Liver (tissue), 9 donors: Measurements from ENCODE around the gene CASP3. TPM values are rescaled to one million over a fixed set of nuclear protein-coding genes. Genes with fewer than 3 reads are reported as not detected.

ENCODE experiments used
- DNase-seq: peaks from one replicate; pipeline ENCODE4 v3.0.0-alpha.2; 2017; ENCODE audit warnings: low spot score
- H3K27ac ChIP-seq, 2 donors: one replicate each; pipeline ENCODE4 v1.7.0; 2013; ENCODE audit warnings: inconsistent platforms in 2 of 2, low read length in 2 of 2, control low read depth in 1 of 2, low read depth in 1 of 2, mild to moderate bottlenecking in 1 of 2
- H3K27me3 ChIP-seq, 4 donors: one replicate each; pipeline versions ENCODE4 v1.6.1 to v1.7.0; 2013; ENCODE audit warnings: low read length in 3 of 4, inconsistent platforms in 1 of 4, mild to moderate bottlenecking in 1 of 4, moderate library complexity in 1 of 4; ENCODE audit not compliant: control insufficient read depth in 4 of 4, insufficient read depth in 4 of 4
- H3K36me3 ChIP-seq, 4 donors: one replicate each; pipeline versions ENCODE4 v1.6.1 to v1.7.0; 2013; ENCODE audit warnings: low read length in 3 of 4, mild to moderate bottlenecking in 3 of 4, low read depth in 1 of 4, moderate library complexity in 1 of 4; ENCODE audit not compliant: control insufficient read depth in 4 of 4, insufficient read depth in 3 of 4
- H3K4me1 ChIP-seq, 4 donors: one replicate each; pipeline versions ENCODE4 v1.6.1 to v1.7.0; 2013; ENCODE audit warnings: low read length in 3 of 4, mild to moderate bottlenecking in 3 of 4, moderate library complexity in 1 of 4; ENCODE audit not compliant: control insufficient read depth in 4 of 4, insufficient read depth in 4 of 4
- H3K4me3 ChIP-seq, 3 donors: one replicate each; pipeline versions ENCODE4 v1.6.1 to v1.7.0; 2013; ENCODE audit warnings: low read length in 3 of 3, control low read depth in 1 of 3, low read depth in 1 of 3, mild to moderate bottlenecking in 1 of 3
- H3K9ac ChIP-seq, 2 donors: one replicate each; pipeline ENCODE4 v1.7.0; 2013; ENCODE audit warnings: low read length in 2 of 2, mild to moderate bottlenecking in 2 of 2, moderate library complexity in 2 of 2, control low read depth in 1 of 2, low read depth in 1 of 2
- H3K9me3 ChIP-seq, 4 donors: one replicate each; pipeline versions ENCODE4 v1.6.1 to v1.7.0; 2013; ENCODE audit warnings: low read length in 3 of 4; ENCODE audit not compliant: control insufficient read depth in 4 of 4
- ATF3 ChIP-seq: IDR thresholded peaks from 2 replicates; pipeline ENCODE4 v1.6.1; 2016; ENCODE audit warnings: antibody characterized with exemption
- CTCF ChIP-seq: fragments of 150-350 bp; IDR thresholded peaks from 2 replicates; pipeline ENCODE4 v1.5.1; 2017; ENCODE audit warnings: improper control_type of control experiment, low read depth, low read length; ENCODE audit not compliant: missing input control
- EGR1 ChIP-seq, 2 donors: IDR thresholded peaks; 2 replicates each; pipeline ENCODE4 v1.6.1; 2016 to 2018; ENCODE audit warnings: antibody characterized with exemption in 2 of 2, low read depth in 2 of 2
- FOXA1 ChIP-seq: IDR thresholded peaks from 2 replicates; pipeline ENCODE4 v1.6.1; 2016; ENCODE audit warnings: antibody characterized with exemption
- FOXA2 ChIP-seq: IDR thresholded peaks from 2 replicates; pipeline ENCODE4 v1.6.1; 2016; ENCODE audit warnings: antibody characterized with exemption
- GABPA ChIP-seq, 2 donors: IDR thresholded peaks in 1 of 2; conservative IDR thresholded peaks in 1 of 2; 2 replicates each; pipeline ENCODE4 v1.6.1; 2016; ENCODE audit warnings: antibody characterized with exemption in 2 of 2, mild to moderate bottlenecking in 1 of 2, moderate library complexity in 1 of 2
- HNF4A ChIP-seq, 2 donors: conservative IDR thresholded peaks; 2 replicates each; pipeline ENCODE4 v1.6.1; 2016; ENCODE audit warnings: antibody characterized with exemption in 2 of 2, mild to moderate bottlenecking in 2 of 2
- HNF4G ChIP-seq: IDR thresholded peaks from 2 replicates; pipeline ENCODE4 v1.6.1; 2016; ENCODE audit warnings: antibody characterized with exemption
- JUND ChIP-seq, 2 donors: IDR thresholded peaks; 2 replicates each; pipeline ENCODE4 v1.6.1; 2016; ENCODE audit warnings: antibody characterized with exemption in 2 of 2
- MAX ChIP-seq: IDR thresholded peaks from 2 replicates; pipeline ENCODE4 v1.6.1; 2016; ENCODE audit warnings: antibody characterized with exemption
- NR2F2 ChIP-seq: IDR thresholded peaks from 2 replicates; pipeline ENCODE4 v1.6.1; 2016; ENCODE audit warnings: antibody characterized with exemption
- RAD21 ChIP-seq, 2 donors: IDR thresholded peaks; 2 replicates each; pipeline ENCODE4 v1.6.1; 2016; ENCODE audit warnings: antibody characterized with exemption in 2 of 2, mild to moderate bottlenecking in 2 of 2
- REST ChIP-seq: IDR thresholded peaks from 2 replicates; pipeline ENCODE4 v1.6.1; 2016; ENCODE audit warnings: antibody characterized with exemption, mild to moderate bottlenecking
- RXRA ChIP-seq, 2 donors: IDR thresholded peaks; 2 replicates each; pipeline ENCODE4 v1.6.1; 2017 to 2018; ENCODE audit warnings: antibody characterized with exemption in 2 of 2, mild to moderate bottlenecking in 1 of 2
- SP1 ChIP-seq: IDR thresholded peaks from 2 replicates; pipeline ENCODE4 v1.6.1; 2018; ENCODE audit warnings: antibody characterized with exemption, mild to moderate bottlenecking
- TAF1 ChIP-seq: conservative IDR thresholded peaks from 2 replicates; pipeline ENCODE4 v1.6.1; 2016; ENCODE audit warnings: antibody characterized with exemption, mild to moderate bottlenecking
- YY1 ChIP-seq: IDR thresholded peaks from 2 replicates; pipeline ENCODE4 v1.6.1; 2016; ENCODE audit warnings: antibody characterized with exemption, mild to moderate bottlenecking
- ZBTB33 ChIP-seq: IDR thresholded peaks from 2 replicates; pipeline ENCODE4 v1.6.1; 2016; ENCODE audit warnings: antibody characterized with exemption
- WGBS: extraction: QIAGEN DNeasy Blood & Tissue Kit; methylation state at CpG from one replicate; pipeline ENCODE4 v1.1.7; 2013; 5-methylcytosine and 5-hydroxymethylcytosine counted together
- polyA plus RNA-seq, 2 donors: library from polyadenylated mRNA; stranded (reverse) in 1 of 2; unstranded in 1 of 2; fragments of 200-250 nt in 1 of 2; fragments of >200 nt in 1 of 2; fragmentation: Nextera tagmentation in 1 of 2; extraction: Ambion mirVana in 1 of 2; gene quantifications; one replicate each; pipeline versions ENCODE4 v1.2.1 to v1.2.3, GENCODE V29; 2013 to 2015
- total RNA-seq, 2 donors: library from RNA; depleted of rRNA; stranded (reverse); fragments of >200 nt; gene quantifications; one replicate each; pipeline ENCODE4 v1.2.3, GENCODE V29; 2014
- donor health status: healthy.
- donor health status: healthy.
- donor health status: healthy.
- donor health status: healthy.
- donor health status: healthy.

Gene CASP3
- total and polyA plus RNA-seq, 4 donors = 7.8 to 30.1 (median 11.8) TPM

- Histone ChIP-seq H3K9ac (no peak overlapping the region), H3K4me1 (no peaks in the 10 kb centered on the region), H3K4me3 (no peak overlapping the region), H3K9me3 (no peaks in the 10 kb centered on the region), H3K27me3 (no peaks in the 10 kb centered on the region), H3K27ac (no peak overlapping the region), H3K36me3 (no peaks in the 10 kb centered on the region)
- no peak for DNase-seq
- no peak for TF ChIP-seq GABPA (IDR thresholded peaks at IDR 0.05 in 1 of 2, conservative IDR thresholded peaks at IDR 0.05 in 1 of 2)
- no peak for TF ChIP-seq MAX
- no peak for TF ChIP-seq TAF1
- no peak for TF ChIP-seq SP1
- TF ChIP-seq ATF3 = no peak
- TF ChIP-seq JUND (IDR thresholded peaks at IDR 0.05) = no peak
- TF ChIP-seq CTCF = no peak
- TF ChIP-seq EGR1 (IDR thresholded peaks at IDR 0.05; ENCODE audit: low read depth in 2 of 2) = no peak
- no peak for TF ChIP-seq HNF4A (conservative IDR thresholded peaks at IDR 0.05)
- WGBS = 92% methylated on average over 5 of the region's 5 CpGs
Measured at GRCh38 chr4:184587221-184587620, 62.0 kb downstream of the CASP3 start.

- H3K27ac ChIP-seq = no peak overlapping the region
- DNase-seq = no peak
- peaks cover 0 to 3% (median 0%) of the 10 kb centered on the region in 4 donors for H3K9me3 ChIP-seq
- WGBS = 85% methylated on average over 9 of the region's 9 CpGs
- no peaks in the 10 kb centered on the region for H3K36me3 ChIP-seq
- no peaks in the 10 kb centered on the region for H3K4me1 ChIP-seq
- TF ChIP-seq RXRA (IDR thresholded peaks at IDR 0.05) (no peak), RAD21 (IDR thresholded peaks at IDR 0.05) (no peak), HNF4G (no peak), YY1 (no peak), JUND (IDR thresholded peaks at IDR 0.05) (no peak), GABPA (IDR thresholded peaks at IDR 0.05 in 1 of 2, conservative IDR thresholded peaks at IDR 0.05 in 1 of 2) (no peak), NR2F2 (no peak), SP1 (no peak), ZBTB33 (no peak), CTCF (no peak), TAF1 (no peak), FOXA1 (no peak), REST (no peak), ATF3 (no peak), HNF4A (conservative IDR thresholded peaks at IDR 0.05) (no peak), EGR1 (IDR thresholded peaks at IDR 0.05; ENCODE audit: low read depth in 2 of 2) (no peak), MAX (no peak), FOXA2 (no peak)
- no peak overlapping the region for H3K4me3 ChIP-seq
- no peak overlapping the region for H3K9ac ChIP-seq
- no peaks in the 10 kb centered on the region for H3K27me3 ChIP-seq
Measured at GRCh38 chr4:184583738-184584502, 65.3 kb downstream of the CASP3 start.
